Measurements from ENCODE around the gene MBLAC1.
A peak's percentile ranks its signal among the peaks of the same experiment; 100 is the strongest.
"Not testable (repeated sequence)": the region's sequence is repeated elsewhere in the genome, so short reads cannot be mapped to it uniquely, and the experiment has no call there.

Gene MBLAC1

DNA sequence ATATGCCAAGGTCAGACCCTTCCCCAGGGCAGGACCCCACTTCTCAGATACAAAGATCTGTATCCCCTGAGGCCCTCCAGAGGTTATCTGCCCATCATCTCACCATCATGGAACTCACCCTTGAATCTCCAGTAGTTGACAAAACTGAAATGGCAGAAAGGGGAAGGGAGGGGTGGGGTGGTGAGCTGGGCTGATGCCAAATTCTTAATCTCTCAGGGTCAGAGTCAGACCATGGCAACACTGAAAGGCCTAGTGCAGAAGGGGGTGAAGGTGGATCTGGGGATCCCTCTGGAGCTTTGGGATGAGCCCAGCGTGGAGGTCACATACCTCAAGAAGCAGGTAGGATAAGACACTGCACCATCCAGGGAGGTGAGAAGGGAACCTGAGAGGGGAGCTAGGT, 4.2 kb upstream of the MBLAC1 start:
- CTCF ChIA-PET = interaction anchor here (1.0 kb wide), 1 partner anchor 11 kb away, joined by 3 read pairs; no protein-coding TSS in a partner anchor
- no peak for DNase-seq
- Mint-ChIP-seq H3K36me3 (peaks cover 25% of the 10 kb centered on the region), H3K4me3 (no peak overlapping the region), H3K4me1 (peaks cover 62% of the 10 kb centered on the region), H3K27ac (no peak overlapping the region), H3K9me3 (no peaks in the 10 kb centered on the region), H3K27me3 (no peaks in the 10 kb centered on the region)

DNA sequence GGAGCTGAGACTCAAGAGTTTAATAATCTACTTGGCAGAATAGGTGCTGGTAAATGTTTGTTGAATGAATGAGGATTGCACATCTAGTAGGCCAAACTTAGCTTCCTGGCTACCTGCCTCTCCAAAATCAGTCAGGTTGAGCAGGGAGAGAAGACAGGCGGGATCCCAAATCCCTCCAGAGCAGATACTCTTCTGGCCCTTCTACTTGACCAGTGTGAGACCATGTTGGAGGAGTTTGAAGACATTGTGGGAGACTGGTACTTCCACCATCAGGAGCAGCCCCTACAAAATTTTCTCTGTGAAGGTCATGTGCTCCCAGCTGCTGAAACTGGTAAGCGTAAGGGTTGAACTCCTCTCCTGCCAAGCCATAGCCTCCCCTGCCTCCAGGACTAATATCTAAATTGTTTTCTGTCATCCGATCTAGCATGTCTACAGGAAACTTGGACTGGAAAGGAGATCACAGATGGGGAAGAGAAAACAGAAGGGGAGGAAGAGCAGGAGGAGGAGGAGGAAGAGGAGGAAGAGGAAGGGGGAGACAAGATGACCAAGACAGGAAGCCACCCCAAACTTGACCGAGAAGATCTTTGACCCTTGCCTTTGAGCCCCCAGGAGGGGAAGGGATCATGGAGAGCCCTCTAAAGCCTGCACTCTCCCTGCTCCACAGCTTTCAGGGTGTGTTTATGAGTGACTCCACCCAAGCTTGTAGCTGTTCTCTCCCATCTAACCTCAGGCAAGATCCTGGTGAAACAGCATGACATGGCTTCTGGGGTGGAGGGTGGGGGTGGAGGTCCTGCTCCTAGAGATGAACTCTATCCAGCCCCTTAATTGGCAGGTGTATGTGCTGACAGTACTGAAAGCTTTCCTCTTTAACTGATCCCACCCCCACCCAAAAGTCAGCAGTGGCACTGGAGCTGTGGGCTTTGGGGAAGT, 2.2 kb upstream of the MBLAC1 start:
- CTCF ChIA-PET = interaction anchor here (0.6 to 1.1 kb wide), 3 partner anchors 8 to 65 kb away, joined by 3 to 4 read pairs (median 3); no protein-coding TSS in a partner anchor

DNA sequence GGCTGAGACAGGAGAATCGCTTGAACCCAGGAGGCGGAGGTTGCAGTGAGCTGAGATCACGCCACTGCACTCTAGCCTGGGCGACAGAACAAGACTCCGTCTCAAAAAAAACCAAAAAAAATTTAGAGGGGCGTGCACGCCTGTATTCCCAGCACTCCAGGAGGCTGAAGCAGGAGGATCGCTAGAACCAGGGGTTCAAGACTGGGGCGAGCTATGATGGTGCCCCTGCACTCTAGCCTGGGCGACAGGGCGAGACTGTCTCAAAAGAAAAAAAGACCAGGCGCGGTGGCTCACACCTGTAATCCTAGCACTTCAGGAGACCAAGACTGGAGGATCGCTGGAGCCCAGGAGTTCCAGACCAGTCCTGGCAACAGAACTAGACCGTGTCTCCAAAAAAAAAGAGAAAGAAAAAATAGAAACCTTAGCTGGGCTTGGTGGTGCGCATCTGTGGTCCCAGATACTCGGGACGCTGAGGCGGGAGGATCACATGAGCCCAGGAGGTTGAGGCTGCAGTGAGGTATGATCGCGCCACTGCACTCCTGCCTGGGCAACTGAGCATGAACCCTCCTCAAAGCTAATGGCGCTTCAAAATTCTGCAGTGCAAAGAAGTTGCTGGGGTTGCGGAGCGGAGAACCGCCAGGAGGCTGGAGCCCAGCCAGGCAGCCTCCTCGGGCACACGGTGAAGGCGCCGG, 382 bp upstream of the MBLAC1 start:
- no peaks in the 10 kb centered on the region for H3K9me3 Mint-ChIP-seq
- peaks cover 59% of the 10 kb centered on the region for H3K4me1 Mint-ChIP-seq
- peak overlapping the region; percentile 99 for H3K4me3 Mint-ChIP-seq
- H3K36me3 Mint-ChIP-seq = peaks cover 19% of the 10 kb centered on the region
- CTCF ChIA-PET = interaction anchor here (0.9 kb wide), 1 partner anchor 132 kb away, joined by 3 read pairs; no protein-coding TSS in a partner anchor
- peak overlapping the region; percentile 100 for H3K27ac Mint-ChIP-seq
- no peak for DNase-seq
- H3K27me3 Mint-ChIP-seq = no peaks in the 10 kb centered on the region

More for the DNA sequence above, 2.2 kb upstream of the MBLAC1 start:
- peaks cover 19% of the 10 kb centered on the region for H3K36me3 Mint-ChIP-seq
- H3K27me3 Mint-ChIP-seq = no peaks in the 10 kb centered on the region
- H3K9me3 Mint-ChIP-seq = no peaks in the 10 kb centered on the region
- peaks cover 60% of the 10 kb centered on the region for H3K4me1 Mint-ChIP-seq
- DNase-seq = no peak
- peak overlapping the region; percentile 73 for H3K27ac Mint-ChIP-seq
- peak overlapping the region; percentile 99 for H3K4me3 Mint-ChIP-seq

DNA sequence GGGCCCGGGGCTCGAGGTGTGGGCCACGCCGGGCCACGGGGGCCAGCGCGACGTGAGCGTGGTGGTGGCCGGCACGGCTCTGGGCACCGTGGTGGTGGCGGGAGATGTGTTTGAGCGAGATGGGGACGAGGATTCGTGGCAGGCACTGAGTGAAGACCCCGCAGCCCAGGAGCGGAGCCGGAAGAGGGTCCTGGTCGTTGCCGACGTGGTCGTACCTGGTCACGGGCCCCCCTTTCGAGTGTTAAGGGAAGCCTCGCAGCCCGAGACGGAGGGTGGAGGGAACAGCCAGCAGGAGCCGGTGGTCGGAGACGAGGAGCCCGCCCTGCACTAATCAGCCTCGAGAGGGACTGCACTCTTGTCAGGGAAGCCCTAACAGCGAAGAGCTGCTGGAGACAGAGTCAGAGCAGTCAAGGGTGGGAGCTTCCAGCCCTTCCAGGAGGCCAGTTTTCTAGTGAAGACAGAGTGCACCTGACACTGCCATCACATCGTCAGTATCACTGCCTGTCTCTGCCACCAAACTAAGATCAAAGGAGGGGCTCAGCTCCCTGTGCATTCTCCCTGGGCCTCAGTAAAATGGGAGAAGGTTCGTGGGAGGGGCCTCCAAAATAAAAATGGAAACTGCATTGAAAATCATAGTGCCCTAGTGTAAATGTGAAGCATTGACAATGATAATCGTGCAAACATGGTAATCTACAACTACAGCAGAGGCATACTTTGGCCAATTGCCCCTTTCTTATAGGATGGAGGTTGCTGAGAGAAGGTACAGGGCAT, 1.3 kb downstream of the MBLAC1 start:
- Mint-ChIP-seq H3K27me3 (peaks cover 7% of the 10 kb centered on the region), H3K27ac (peak overlapping the region; percentile 89), H3K9me3 (no peaks in the 10 kb centered on the region), H3K4me3 (peak overlapping the region; percentile 99), H3K4me1 (peaks cover 59% of the 10 kb centered on the region), H3K36me3 (peaks cover 12% of the 10 kb centered on the region)
- CTCF ChIA-PET = interaction anchor here (0.6 to 3.7 kb wide), 10 partner anchors 26 to 431 kb away, joined by 3 to 22 read pairs (median 5); partner anchors contain the start of gene AP4M1
- peak; percentile 51 for DNase-seq

DNA sequence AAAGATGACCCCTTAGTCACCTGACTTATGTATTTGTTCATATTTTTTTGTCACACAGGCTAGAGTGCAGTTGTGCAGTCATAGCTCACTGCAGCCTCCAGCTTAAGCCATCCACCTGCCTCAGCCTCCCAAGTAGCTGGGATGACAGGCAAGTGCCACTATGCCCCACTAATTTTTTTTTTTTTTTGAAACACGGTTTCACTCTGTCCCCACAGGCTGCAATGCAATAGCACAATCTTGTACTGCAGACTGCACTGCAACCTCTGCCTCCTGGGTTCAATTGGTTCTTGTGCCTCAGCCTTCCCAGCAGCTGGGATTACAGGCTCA, 1.8 kb downstream of the MBLAC1 start:
- Mint-ChIP-seq H3K27ac (peak overlapping the region; percentile 89), H3K36me3 (peaks cover 10% of the 10 kb centered on the region), H3K4me3 (peak overlapping the region; percentile 99), H3K27me3 (peaks cover 7% of the 10 kb centered on the region), H3K9me3 (no peaks in the 10 kb centered on the region), H3K4me1 (peaks cover 57% of the 10 kb centered on the region)
- CTCF ChIA-PET = interaction anchor here (0.6 to 3.7 kb wide), 10 partner anchors 27 to 431 kb away, joined by 3 to 22 read pairs (median 5); partner anchors contain the start of gene AP4M1
- DNase-seq = no peak

DNA sequence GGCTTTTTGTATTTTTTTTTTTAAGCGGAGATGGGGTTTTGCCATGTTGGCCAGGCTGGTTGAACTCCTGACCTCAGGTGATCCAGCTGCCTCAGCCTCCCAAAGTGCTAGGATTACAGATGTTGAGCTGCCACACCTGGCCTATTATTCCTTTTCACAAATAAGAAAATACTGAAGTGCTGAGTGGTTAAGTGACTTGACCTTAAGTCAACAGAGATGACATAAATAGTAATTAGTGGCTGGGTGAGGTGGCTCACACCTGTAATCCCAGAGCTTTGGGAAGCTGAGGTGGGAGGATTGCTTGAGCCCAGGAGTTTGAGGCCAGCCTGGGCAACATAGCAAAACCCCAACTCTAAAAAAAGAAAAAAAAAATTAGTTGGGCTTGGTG, 3.4 kb downstream of the MBLAC1 start:
- not testable (repeated sequence) for H3K36me3 Mint-ChIP-seq, DNase-seq, H3K27me3 Mint-ChIP-seq, H3K4me3 Mint-ChIP-seq, H3K27ac Mint-ChIP-seq, H3K9me3 Mint-ChIP-seq
- peaks cover 47% of the 10 kb centered on the region for H3K4me1 Mint-ChIP-seq
- CTCF ChIA-PET = interaction anchor here (0.7 to 5.0 kb wide), 14 partner anchors 10 to 277 kb away, joined by 3 to 46 read pairs (median 4); partner anchors contain the start of gene AP4M1

DNA sequence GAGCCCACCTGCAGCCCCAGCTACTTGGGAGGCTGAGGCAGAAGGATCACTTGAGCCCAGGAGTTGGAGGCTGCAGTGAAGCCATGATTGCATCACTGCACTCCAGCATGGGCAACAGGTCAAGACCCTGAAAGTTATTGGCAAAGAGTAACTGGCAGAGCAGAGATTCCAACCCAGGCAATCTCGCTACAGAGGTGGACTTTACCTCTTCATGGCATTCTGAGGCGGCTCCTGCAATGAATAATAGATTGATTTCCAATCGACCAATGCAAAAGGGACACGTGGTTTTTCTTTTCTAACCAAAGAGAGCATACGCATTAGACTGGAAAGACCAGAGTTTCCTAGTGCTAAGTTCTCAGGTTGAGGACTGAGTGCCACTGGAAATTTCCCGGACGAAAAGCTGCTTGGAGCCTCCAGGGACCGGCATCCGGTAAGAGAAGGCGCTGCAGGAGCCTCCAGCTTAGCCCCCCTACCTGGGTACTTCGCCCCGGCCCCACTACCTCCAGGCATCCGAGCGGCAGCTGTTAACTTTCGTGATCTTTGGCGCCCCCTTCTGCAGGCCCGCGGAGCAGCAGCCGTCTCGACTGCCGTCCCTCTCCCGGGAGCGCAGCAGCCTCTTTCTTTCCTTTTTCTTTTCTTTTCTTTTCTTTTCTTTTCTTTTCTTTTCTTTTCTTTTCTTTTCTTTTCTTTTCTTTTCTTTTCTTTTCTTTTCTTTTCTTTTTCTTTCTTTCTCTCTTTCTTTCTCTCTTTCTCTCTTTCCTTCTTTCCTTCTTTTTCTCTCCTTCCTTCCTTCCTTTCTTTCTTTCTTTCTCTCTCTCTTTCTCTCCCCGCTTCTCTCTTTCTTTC, 4.1 kb downstream of the MBLAC1 start:
- Mint-ChIP-seq H3K27ac (no peak overlapping the region), H3K36me3 (no peaks in the 10 kb centered on the region), H3K4me1 (peaks cover 41% of the 10 kb centered on the region), H3K4me3 (peak overlapping the region; percentile 15), H3K9me3 (no peaks in the 10 kb centered on the region), H3K27me3 (peaks cover 11% of the 10 kb centered on the region)
- CTCF ChIA-PET = interaction anchor here (0.6 to 5.0 kb wide), 14 partner anchors 10 to 1220 kb away, joined by 3 to 46 read pairs (median 3); partner anchors contain the start of gene AP4M1
- peak; percentile 91 for DNase-seq

DNA sequence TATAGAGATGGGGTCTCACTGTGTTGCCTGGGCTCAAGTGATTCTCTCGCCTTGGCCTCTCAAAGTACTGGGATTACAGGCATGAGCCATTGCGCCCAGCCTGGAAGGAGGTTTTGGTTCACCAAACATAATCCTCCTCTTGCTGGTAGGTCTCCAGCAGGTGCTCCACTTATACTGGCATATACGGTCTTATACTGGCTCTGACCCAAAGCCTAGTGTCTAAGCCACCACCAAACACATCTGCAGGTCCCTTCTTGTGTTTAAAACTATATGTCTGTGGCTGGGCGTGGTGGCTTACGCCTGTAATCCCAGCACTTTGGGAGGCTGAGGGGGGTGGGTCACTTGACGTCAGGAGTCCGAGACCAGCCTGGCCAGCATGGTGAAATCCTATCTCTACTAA, 5.4 kb downstream of the MBLAC1 start:
- H3K27ac Mint-ChIP-seq = no peak overlapping the region
- no peaks in the 10 kb centered on the region for H3K36me3 Mint-ChIP-seq
- peaks cover 34% of the 10 kb centered on the region for H3K4me1 Mint-ChIP-seq
- DNase-seq = no peak
- no peaks in the 10 kb centered on the region for H3K9me3 Mint-ChIP-seq
- no peak overlapping the region for H3K4me3 Mint-ChIP-seq
- CTCF ChIA-PET = interaction anchor here (0.6 to 5.0 kb wide), 28 partner anchors 8 to 457 kb away, joined by 3 to 46 read pairs (median 5); partner anchors contain the start of genes AP4M1 and MCM7
- peaks cover 16% of the 10 kb centered on the region for H3K27me3 Mint-ChIP-seq

DNA sequence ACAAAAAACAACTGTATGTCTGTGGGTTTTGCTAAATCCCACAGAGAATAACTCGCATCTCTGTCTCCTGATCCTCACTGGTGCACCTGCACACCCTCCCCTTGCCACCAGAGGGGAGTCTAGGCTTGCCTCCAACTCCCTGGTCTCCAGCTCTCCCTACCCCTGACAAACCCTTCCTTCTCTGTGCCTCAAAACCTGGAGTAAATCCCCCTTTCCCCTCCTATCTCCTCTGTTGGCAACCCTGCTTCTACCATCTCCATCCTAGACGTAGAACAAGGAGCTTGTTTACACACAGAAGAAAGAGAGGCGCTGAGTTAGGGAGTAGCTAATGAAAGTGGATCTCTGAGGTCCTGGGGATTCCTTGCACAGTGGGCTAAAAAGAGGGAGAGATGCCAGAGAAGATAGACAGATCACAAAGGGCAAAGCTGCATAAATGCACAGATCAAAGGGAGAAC, 6.0 kb downstream of the MBLAC1 start:
- DNase-seq = peak; percentile 81
- CTCF ChIA-PET = interaction anchor here (0.6 to 5.0 kb wide), 39 partner anchors 9 to 456 kb away, joined by 3 to 46 read pairs (median 5); partner anchors contain the start of genes AP4M1 and MCM7
- Mint-ChIP-seq H3K9me3 (no peaks in the 10 kb centered on the region), H3K27me3 (peaks cover 16% of the 10 kb centered on the region), H3K4me3 (no peak overlapping the region), H3K4me1 (peaks cover 36% of the 10 kb centered on the region), H3K27ac (no peak overlapping the region), H3K36me3 (no peaks in the 10 kb centered on the region)

DNA sequence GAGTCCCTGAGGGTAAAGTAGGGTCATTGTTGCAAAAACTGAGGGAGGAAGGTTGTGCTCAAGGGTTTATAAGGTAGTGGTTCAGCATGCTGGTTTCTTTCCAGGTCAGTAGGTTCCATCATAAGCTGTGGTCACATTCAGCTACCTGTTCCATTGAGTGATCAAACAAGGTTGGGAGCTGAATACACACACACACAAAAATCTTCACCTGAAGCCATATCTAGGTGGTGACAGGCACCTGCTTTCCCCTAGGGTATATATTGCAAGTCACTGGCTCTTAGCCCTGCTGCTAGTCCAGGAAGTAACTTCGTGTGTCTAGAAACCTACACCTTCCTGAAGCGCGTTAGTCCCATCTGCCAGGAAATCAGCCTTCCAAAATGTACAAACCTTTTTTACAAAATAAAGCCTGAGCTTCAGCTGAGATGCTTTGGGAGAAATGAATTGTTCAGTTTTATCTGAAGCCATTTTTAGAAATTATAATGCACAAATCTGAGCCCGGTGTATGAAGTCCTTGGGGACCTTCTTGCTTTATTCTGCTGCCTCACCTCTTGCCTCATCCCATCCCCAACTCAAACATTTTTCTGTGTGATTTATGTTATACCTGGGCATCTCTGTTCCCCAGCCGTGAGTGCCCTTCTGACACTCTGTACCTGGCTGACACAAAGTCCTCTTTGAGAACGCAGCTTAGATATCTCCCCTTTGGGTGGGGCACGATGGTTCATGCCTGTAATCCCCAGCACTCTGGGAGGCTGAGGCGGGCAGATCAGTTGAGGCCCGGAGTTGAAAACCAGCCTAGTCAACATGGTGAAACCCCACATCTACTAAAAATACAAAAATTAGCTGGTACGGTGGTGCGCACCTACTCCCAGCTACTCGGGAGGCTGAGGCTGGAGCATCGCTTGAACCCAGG, 11.3 kb downstream of the MBLAC1 start:
- Mint-ChIP-seq H3K27me3 (peaks cover 16% of the 10 kb centered on the region), H3K36me3 (no peaks in the 10 kb centered on the region), H3K27ac (peak overlapping the region; percentile 68), H3K9me3 (no peaks in the 10 kb centered on the region), H3K4me3 (no peak overlapping the region), H3K4me1 (peaks cover 19% of the 10 kb centered on the region)
- DNase-seq = no peak
- CTCF ChIA-PET = interaction anchor here (0.7 to 1.7 kb wide), 6 partner anchors 10 to 270 kb away, joined by 3 to 13 read pairs (median 4); partner anchors contain the start of gene LAMTOR4

DNA sequence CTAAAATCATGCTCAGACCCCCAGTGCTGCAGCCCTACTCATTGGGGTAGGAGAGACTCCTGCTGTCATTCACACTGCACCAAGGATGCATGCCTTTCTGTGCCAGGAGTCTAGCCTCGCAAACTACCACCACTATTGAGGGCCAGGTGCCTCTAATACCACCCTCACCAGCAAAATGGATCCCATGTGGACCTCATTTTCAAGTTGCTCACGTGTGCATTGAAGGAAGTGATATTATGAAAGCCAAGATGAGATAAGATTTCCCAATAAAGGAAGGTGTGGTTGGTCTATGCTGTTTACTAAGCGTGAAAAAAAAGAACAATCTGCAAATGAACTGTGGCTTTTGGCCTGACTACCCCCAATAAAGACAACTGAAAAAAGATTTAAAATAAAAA, 14.8 kb downstream of the MBLAC1 start:
- DNase-seq = no peak
- Mint-ChIP-seq H3K4me1 (peaks cover 19% of the 10 kb centered on the region), H3K27ac (no peak overlapping the region), H3K9me3 (no peaks in the 10 kb centered on the region), H3K27me3 (peaks cover 8% of the 10 kb centered on the region), H3K36me3 (no peaks in the 10 kb centered on the region), H3K4me3 (no peak overlapping the region)
- CTCF ChIA-PET = interaction anchor here (1.1 to 2.0 kb wide), 2 partner anchors 9 to 76 kb away, joined by 3 to 10 read pairs; no protein-coding TSS in a partner anchor

DNA sequence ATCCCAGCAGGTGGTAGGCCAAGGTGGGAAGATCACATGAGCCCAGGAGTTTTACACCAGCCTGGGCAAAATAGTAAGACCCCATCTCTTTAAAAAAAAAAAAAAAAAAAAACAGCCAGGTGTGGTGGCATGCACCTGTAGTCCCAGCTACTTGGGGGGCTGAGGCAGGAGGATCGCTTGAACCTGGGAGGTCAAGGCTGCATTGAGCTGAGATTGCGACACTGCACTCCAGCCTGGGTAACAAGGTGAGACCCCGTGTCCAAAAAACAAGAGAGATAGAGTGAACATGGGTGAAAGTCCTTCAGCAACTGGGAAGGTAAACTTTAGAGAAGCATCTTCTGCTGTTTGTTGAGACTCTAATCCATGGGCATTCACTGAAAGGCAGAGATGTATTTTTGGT, 15.7 kb downstream of the MBLAC1 start:
- Mint-ChIP-seq H3K4me3 (no peak overlapping the region), H3K27me3 (peaks cover 8% of the 10 kb centered on the region), H3K27ac (no peak overlapping the region), H3K36me3 (no peaks in the 10 kb centered on the region), H3K9me3 (no peaks in the 10 kb centered on the region), H3K4me1 (peaks cover 19% of the 10 kb centered on the region)
- CTCF ChIA-PET = interaction anchor here (0.6 to 2.0 kb wide), 4 partner anchors 10 to 265 kb away, joined by 3 to 10 read pairs (median 4); no protein-coding TSS in a partner anchor
- DNase-seq = no peak

All from activated naive CD4-positive, alpha-beta T cell treated with anti-CD3 and anti-CD28 coated beads, Interleukin-2, amount 10 ng/mL, durations not matched to agents 7 days and 5 days (primary cell).